Stimulated activated CD4-positive, alpha-beta T cell treated with anti-CD3 and anti-CD28 coated beads, Interleukin-15, amount 100 ng/mL, for 1 hour (primary cell): ENCODE data around the gene SLC25A28.
"Not testable (repeated sequence)": the region's sequence is repeated elsewhere in the genome, so short reads cannot be mapped to it uniquely, and the experiment has no call there.

Experiments
- DNase-seq, 2 donors: peaks; one replicate each; pipeline ENCODE4 v3.0.0-alpha.2; 2020; ENCODE audit warnings: low read depth in 1 of 2, low spot score in 1 of 2

The SLC25A28 gene

DNA sequence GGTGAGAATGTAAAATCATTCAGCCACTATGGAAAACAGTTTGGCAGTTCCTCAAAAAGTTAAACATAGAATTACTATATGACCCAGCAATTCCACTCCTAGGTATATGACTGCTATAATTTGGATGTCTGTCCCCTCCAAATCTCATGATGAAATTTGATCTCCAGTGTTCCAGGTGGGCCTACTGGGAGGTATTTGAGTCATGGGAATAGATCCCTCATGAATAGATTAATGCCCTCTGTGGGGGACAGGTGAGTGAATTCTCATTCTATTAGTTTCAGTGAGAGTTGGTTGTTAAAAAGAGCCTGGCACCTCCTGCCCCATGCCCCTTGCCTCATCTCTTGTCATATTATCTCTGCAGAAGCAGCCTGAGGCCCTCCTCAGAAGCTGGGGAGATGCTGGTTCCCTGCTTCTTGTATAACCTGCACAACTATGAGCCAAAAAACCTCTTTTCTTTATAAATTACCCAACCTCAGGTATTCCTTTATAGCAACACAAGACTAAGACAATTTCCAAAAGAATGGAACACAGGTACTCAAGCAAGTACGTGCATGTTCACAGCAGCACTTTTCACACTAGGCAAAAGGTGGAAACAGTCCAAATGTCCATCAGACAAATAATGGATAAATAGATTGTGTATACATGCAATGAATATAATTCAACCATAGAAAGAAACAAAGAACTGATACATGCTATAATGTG is 8.8 kb upstream of the SLC25A28 start:
- DNase-seq = no peak

DNA sequence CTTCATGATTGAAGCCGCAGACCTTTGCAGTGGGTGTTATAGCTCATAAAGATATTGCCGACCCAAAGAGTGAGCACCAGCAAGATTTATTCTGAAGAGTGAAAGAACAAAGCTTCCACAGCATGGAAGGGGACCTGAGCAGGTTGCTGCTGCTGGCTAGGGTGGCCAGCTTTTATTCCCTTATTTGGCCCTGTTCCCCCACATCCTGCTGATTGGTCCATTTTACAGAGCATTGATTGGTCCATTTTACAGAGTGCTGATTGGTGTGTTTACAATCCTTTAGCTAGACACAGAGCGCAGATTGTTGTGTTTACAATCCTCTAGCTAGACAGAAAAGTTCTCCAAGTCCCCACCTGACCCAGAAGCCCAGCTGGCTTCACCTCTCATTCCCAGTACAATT is 4.9 kb upstream of the SLC25A28 start:
- DNase-seq = not testable (repeated sequence)

GRCh38 chr10:99623919-99624318 is 3.7 kb upstream of the SLC25A28 start:
- no peak for DNase-seq

GRCh38 chr10:99621454-99622251 is 1.4 kb upstream of the SLC25A28 start:
- no peak for DNase-seq

DNA sequence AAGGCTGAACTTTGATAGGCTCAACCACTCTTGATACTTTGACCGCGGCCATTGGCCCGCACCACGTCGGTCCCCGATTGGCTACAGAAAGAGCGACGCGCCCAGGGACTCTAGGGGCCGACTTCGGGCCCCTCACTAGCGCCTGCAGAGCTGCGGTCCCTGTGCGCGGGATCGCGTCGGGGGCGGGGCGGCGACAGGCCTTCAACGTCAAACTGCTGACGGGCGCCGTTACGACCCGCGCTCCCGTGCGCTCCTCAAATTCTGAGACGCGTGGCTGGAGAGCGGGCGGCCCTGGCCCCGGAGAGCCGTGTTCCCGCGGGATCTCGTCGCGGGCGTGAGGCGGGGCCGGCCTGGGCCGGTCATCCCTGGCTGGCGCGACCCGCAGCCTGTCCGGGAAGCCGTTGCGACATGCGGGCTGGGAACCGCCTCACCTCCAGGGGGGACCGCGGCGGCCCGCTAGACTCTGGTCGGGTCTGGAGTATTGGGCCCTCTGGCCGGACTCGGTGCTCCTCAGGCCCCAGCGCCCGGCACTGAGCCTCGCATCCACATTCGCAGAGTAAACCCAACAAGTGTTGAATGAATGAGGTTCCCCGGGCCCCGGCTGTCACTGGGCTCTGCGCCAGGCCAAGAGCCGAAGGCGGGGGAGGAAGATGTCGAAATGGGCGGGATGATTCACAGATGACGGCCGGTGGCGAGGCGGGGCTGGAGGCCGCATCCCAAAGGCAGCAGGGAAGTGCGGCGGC is 643 bp upstream of the SLC25A28 start:
- DNase-seq = peak; percentile 80 to 82

DNA sequence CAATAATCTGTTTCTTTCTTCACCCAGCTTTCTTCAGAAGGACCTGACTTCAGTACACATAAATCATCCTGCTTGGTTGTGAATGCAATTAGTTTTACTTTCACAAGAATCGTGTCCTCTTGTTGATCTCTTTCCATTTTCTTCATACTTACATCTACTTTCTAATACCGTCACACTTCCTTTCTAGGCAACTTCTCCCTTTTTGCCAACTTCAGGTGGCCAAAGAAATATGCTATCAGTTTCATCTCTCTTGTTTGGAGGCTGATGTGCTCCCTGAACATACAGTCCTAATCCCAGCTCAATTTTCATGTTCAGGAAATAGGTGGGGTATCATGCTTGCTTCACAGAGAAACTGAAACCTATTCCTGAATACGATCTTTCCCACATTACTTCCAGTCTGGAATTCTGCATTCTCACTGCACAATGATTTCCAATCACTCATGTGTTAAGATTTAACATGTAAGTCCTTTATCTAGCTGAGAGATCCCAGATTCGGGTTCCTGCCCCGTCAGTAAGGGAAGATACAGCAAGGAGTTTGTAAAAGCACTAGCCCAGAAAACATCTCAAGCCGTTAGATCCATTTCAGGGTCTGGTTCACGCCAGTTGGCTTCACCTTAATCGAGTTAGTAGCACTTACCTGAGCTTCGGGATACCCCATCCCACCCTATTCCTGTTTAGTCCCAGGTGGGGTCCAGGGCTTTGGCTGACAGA is 994 bp downstream of the SLC25A28 start:
- DNase-seq = no peak

DNA sequence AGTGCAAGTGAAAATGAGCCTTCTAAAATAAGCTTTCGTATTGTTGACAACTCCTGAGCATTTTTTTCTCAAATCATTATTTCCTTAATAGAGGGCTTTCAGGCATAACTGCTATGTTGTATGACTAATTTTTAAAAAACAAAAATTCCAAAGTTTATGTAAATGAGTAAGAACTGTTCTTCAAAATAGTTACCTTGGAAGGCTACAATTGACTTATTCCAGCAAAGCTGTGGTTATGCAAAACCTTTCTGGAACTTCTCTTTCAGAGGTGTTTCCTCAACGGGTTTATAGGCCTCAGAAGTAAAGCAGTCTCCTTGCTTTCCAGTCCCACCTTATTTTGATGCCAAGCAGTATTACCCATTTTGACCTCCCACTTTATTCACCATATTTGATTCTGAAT is 2.5 kb downstream of the SLC25A28 start:
- no peak for DNase-seq

DNA sequence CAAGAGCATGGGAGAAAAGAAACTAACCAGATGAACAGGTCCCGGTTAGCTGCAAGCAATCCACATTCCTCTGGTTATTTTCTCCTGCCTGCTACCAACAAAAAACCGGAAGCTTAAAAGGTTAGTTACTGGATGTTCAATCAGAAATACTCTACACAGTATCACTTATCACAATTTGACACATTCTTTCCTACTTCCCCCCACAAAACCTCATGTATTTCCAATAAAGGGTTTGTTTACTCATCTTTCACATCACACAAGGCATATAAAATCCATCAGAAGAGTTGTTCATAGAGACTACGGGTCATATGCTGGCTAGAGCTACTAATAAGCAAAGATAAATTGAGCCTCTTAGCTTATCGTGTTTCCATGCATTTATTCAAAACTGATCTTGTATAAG is 4.8 kb downstream of the SLC25A28 start:
- no peak for DNase-seq

DNA sequence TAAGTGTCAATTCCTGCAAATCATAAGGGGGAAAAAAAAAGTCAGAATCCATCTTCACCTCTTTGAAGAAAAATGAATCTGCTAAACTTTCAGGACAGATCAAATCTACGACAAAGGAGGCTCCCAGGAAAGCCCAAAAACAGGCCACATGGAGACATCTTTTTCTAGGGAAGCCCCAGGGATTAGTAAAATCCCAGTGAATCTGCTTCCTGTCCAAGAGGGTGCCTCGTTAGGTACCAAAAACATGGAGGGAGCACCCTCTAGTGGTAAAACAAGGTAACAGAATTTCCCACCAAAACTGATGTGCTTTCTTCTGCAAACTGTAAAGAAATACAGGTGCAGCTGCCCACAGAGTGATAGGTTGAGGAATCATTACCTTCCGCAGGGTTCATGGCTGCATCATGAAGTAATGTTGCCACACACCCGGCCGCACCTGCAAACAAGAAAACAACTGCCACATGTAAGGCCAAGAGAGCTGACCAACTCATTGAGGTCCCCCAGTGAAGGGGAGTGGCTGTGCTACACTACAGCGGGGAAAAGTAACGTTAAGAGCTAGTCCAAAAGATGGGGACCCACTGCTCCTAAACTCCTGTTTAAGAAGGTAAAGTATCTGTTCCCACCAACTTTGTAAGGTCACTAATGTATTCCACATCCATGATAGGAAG is 7.9 kb downstream of the SLC25A28 start:
- no peak for DNase-seq

GRCh38 chr10:99611326-99611725 is 8.9 kb downstream of the SLC25A28 start:
- DNase-seq = no peak

GRCh38 chr10:99610221-99610620 is 10.0 kb downstream of the SLC25A28 start:
- DNase-seq = no peak

- no peak for DNase-seq
Observed at GRCh38 chr10:99609186-99609585, 11.1 kb downstream of the SLC25A28 start.

- DNase-seq = no peak
Observed at GRCh38 chr10:99605351-99605750, 14.9 kb downstream of the SLC25A28 start.

GRCh38 chr10:99604862-99605261 is 15.4 kb downstream of the SLC25A28 start:
- DNase-seq = no peak

DNA sequence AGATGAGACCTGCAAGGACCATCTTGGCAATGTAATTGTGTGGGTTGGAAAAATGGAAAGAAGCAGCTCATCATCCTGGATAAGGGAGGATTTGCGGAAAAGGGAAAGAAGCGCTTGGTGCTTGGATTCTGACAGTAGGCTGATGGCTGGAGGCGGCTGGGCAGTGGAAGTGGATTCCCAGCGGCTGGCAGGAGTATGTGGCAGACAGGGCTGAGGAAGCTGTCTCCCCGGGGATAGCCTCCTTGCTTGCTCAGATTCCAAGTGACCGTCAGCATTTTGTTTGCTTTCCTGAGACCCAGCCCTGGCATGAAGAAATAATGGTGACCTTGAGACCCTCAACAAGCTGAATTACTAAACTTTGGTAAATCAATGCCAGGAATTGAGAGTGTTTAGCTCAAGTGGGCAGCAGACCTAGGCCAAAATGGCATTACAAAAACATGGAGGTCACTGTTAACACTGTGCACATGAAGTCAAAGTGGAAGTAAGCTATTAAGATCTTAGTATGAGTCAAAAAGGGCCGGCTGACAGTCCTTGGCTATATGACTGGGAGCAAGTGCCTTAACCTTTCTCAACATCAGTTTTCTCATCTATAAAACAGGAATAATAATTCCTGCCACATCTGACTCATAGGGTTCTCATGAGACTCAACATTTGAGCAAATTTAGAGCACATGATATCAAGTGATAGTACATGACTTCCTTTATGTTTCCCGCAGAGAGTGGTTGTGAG is 21.3 kb downstream of the SLC25A28 start:
- DNase-seq = no peak

DNA sequence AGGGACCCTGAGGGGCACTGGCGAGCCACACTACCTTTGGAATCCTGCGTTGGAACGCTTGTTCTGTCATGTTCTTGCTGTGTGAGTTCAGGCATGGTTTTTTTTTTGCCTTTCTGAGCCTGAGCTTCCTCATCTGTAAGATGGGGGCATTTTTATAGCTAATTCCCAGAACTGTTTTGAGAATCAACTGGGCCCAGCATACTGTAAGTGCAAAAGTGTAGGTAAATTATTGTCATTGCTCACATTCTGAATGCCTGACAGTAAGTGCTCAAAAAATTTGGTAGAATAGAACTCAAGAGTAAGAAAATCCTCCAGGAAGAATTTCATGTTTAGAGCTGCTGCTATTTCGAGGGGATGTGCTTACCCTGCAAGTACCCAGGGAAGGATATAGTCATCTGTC is 22.2 kb downstream of the SLC25A28 start:
- DNase-seq = no peak

DNA sequence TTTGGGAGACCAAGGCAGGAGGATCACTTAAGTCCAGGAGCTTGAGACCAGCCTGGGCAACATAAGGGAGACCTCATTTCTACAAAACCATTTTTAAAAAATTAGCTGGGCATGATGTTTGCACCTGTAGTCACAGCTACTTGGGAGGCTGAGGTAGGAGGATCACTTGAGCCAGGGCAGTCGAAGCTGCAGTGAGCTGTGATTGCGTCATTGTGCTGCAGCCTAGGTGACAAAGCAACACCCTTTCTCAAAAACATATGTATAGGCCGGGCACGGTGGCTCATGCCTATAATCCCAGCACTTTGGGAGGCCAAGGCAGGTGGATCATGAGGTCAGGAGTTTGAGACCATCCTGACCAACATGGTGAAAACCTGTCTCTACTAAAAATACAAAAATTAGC is 23.5 kb downstream of the SLC25A28 start:
- DNase-seq = not testable (repeated sequence)

- DNase-seq = no peak
Observed at GRCh38 chr10:99595770-99596465, 24.3 kb downstream of the SLC25A28 start.

DNA sequence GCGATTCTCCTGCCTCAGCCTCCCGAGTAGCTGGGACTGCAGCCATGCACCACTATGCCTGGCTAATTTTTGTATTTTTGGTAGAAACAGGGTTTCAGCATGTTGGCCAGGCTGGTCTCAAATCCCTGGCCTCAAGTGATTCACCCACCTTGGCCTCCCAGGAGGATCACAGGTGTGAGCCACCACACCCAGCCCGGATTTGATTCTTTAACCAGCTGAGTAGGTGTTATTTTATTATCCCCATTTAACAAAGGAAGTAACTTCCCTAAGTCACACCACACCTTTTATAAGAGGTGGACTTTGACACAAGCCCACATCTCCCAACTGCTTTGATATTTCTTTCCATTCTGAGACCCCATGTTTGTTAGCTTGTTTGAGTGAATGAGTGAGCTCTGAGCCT is 25.0 kb downstream of the SLC25A28 start:
- DNase-seq = no peak

DNA sequence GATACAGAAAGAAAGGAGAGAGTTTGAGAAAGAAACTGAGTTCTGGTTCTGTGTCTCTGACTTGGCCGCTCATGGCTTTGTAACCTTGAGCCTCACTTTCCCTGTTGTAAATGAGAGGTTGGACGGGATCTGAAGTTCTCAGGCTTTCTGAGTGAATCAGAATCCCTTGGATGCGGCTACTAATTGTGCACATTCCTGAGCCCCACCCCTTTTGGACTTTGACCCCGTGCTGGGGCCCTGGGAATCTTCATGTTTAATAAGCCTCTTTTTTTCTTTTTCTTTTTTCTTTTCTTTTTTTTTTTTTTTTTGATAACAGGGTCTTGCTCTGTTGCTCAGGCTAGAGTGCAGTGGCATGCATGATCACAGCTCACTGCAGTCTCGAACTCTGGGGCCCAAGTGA is 26.9 kb downstream of the SLC25A28 start:
- DNase-seq = no peak
